Measurements from ENCODE around the gene PPP1R12B.
"Not testable (repeated sequence)": the region's sequence is repeated elsewhere in the genome, so short reads cannot be mapped to it uniquely, and the experiment has no call there.

PPP1R12B gene

GRCh38 chr1:202501281-202501680 lies 152.8 kb downstream of the PPP1R12B start:
- H3K27me3 ChIP-seq (replicated peaks) = no peaks in the 10 kb centered on the region
- H3K36me3 ChIP-seq (replicated peaks) = no peaks in the 10 kb centered on the region
- H3K4me3 ChIP-seq (ENCODE audit: low read depth, low read length) = no peak overlapping the region
- in situ Hi-C loops (cut with HindIII; ENCODE audit: low pct_ligation_motif_present, low sequenced_read_pairs) = no loop called here
- peak; percentile 34 for DNase-seq
- TF ChIP-seq, protein P1, sequence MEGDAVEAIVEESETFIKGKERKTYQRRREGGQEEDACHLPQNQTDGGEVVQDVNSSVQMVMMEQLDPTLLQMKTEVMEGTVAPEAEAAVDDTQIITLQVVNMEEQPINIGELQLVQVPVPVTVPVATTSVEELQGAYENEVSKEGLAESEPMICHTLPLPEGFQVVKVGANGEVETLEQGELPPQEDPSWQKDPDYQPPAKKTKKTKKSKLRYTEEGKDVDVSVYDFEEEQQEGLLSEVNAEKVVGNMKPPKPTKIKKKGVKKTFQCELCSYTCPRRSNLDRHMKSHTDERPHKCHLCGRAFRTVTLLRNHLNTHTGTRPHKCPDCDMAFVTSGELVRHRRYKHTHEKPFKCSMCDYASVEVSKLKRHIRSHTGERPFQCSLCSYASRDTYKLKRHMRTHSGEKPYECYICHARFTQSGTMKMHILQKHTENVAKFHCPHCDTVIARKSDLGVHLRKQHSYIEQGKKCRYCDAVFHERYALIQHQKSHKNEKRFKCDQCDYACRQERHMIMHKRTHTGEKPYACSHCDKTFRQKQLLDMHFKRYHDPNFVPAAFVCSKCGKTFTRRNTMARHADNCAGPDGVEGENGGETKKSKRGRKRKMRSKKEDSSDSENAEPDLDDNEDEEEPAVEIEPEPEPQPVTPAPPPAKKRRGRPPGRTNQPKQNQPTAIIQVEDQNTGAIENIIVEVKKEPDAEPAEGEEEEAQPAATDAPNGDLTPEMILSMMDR (IDR thresholded peaks at IDR 0.05; ENCODE audit: low read depth, low read length, missing control alignments) = peak; percentile 44
- H3K27ac ChIP-seq = no peak overlapping the region

GRCh38 chr1:202505356-202505755 lies 156.9 kb downstream of the PPP1R12B start:
- no peaks in the 10 kb centered on the region for H3K36me3 ChIP-seq (replicated peaks)
- TF ChIP-seq, protein P1 (IDR thresholded peaks at IDR 0.05; ENCODE audit: low read depth, low read length, missing control alignments) = no peak
- in situ Hi-C loops (cut with HindIII; ENCODE audit: low pct_ligation_motif_present, low sequenced_read_pairs) = no loop called here

DNA sequence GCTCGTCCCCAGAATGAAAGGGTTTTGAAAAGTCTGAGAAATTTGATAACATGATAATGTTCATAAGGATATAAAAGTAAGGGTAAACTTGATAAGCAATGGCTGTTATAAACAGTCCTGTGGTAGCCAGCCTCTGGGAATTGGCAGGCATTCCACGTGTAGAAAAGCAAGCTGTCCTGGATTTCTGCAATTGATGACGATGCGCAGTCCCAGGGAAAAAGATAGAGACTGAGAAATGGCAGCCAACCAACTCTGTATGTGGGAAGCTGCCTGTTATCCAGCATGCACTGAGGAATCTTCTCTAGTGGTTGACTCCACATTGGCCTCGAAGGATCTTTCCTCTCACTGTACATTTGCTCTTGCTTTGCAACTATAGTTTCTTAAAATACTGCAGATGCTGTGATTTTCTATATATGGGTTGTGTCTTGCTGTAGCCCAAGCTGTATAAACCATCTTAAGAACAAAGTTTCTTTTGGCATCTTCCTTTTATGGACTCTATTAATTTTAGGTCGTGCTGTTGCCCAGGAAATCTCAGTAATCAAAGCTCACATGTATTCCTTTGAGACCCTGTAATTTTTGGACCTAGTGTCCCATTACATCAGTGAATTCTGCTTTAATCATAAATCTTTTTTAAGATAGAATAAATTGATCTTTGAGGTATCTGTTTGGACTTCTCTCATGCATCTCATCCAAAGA lies 157.5 kb downstream of the PPP1R12B start:
- H3K36me3 ChIP-seq (replicated peaks); in situ Hi-C loops (cut with HindIII; ENCODE audit: low pct_ligation_motif_present, low sequenced_read_pairs); H3K4me3 ChIP-seq (ENCODE audit: low read depth, low read length); H3K27me3 ChIP-seq (replicated peaks): not testable (repeated sequence)
- H3K27ac ChIP-seq = peak overlapping the region; percentile 80
- peak; percentile 71 for DNase-seq

More at GRCh38 chr1:202505356-202505755, 156.9 kb downstream of the PPP1R12B start:
- DNase-seq = peak; percentile 67
- H3K27ac ChIP-seq = peak overlapping the region; percentile 80
- H3K27me3 ChIP-seq (replicated peaks) = no peaks in the 10 kb centered on the region
- H3K4me3 ChIP-seq (ENCODE audit: low read depth, low read length) = no peak overlapping the region

DNA sequence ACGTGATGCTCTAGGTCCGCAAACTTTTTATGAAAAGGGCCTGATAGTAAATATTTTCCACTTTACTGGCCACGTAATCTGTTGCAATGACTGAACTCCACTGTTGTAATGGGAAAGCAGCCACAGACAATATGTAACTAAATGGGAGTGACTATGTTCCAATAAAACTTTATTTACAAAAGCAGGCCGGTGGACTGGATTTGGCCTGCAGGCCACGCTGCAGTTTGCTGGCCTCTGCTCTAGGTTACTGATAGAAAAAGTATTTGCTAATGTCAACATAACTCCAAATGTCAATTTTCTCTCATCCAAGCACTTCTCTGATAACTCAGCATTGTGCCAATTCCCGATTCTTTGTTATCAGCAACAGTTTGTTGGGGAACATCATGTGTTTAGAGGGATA lies 160.4 kb downstream of the PPP1R12B start:
- H3K27ac ChIP-seq; H3K36me3 ChIP-seq (replicated peaks); H3K4me3 ChIP-seq (ENCODE audit: low read depth, low read length); DNase-seq; H3K27me3 ChIP-seq (replicated peaks); in situ Hi-C loops (cut with HindIII; ENCODE audit: low pct_ligation_motif_present, low sequenced_read_pairs): not testable (repeated sequence)

DNA sequence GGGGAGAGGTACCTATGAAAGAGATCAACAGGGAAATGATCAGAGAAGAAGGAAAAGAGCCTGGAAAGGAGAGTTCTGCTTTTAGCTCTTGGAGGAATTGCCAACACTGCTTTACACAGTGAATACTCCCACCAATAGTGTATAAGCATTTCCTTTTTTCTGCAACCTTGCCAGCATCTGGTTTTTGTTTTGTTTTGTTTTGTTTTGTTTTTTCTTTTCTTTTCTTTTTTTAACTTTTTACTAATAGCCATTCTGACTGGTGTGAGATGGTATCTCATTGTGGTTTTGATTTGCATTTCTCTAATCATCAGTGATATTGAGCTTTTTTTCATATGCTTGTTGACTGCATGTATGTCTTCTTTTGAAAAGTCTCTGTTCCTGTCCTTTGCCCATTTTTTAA lies 165.4 kb downstream of the PPP1R12B start:
- H3K27ac ChIP-seq; in situ Hi-C loops (cut with HindIII; ENCODE audit: low pct_ligation_motif_present, low sequenced_read_pairs); H3K27me3 ChIP-seq (replicated peaks); H3K4me3 ChIP-seq (ENCODE audit: low read depth, low read length); H3K36me3 ChIP-seq (replicated peaks); DNase-seq: not testable (repeated sequence)

GRCh38 chr1:202516434-202516877 lies 168.0 kb downstream of the PPP1R12B start:
- H3K27me3 ChIP-seq (replicated peaks) = no peaks in the 10 kb centered on the region
- no peaks in the 10 kb centered on the region for H3K36me3 ChIP-seq (replicated peaks)
- no peak overlapping the region for H3K27ac ChIP-seq
- in situ Hi-C loops (cut with HindIII; ENCODE audit: low pct_ligation_motif_present, low sequenced_read_pairs) = no loop called here
- DNase-seq = no peak
- TF ChIP-seq, protein P1 (IDR thresholded peaks at IDR 0.05; ENCODE audit: low read depth, low read length, missing control alignments) = no peak
- no peak overlapping the region for H3K4me3 ChIP-seq (ENCODE audit: low read depth, low read length)

- H3K27ac ChIP-seq; H3K4me3 ChIP-seq (ENCODE audit: low read depth, low read length); in situ Hi-C loops (cut with HindIII; ENCODE audit: low pct_ligation_motif_present, low sequenced_read_pairs); H3K27me3 ChIP-seq (replicated peaks); H3K36me3 ChIP-seq (replicated peaks); DNase-seq: not testable (repeated sequence)
Measured at GRCh38 chr1:202517146-202517545, 168.6 kb downstream of the PPP1R12B start.

GRCh38 chr1:202518180-202518579 lies 169.7 kb downstream of the PPP1R12B start:
- DNase-seq; in situ Hi-C loops (cut with HindIII; ENCODE audit: low pct_ligation_motif_present, low sequenced_read_pairs); H3K27ac ChIP-seq; H3K36me3 ChIP-seq (replicated peaks); H3K4me3 ChIP-seq (ENCODE audit: low read depth, low read length); H3K27me3 ChIP-seq (replicated peaks): not testable (repeated sequence)

DNA sequence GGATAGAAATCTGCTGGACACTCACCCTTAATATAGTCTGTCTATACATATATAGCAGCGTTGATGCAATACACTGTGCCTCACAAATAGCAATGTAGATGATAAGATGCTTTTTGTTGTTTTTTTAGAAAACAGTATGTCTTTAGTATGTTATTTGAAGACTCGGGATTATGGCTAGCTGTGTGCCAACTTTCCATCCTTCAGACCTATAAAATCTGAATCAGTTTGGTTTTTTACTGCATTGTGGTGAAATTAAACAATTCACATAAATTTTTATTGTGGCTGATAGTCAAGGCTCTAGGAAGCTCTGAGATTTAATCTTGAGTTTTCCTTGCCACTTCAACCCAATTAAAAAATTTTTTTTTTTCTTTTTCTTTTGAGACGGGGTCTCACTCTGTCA lies 170.4 kb downstream of the PPP1R12B start:
- H3K36me3 ChIP-seq (replicated peaks); DNase-seq; H3K4me3 ChIP-seq (ENCODE audit: low read depth, low read length); H3K27ac ChIP-seq; in situ Hi-C loops (cut with HindIII; ENCODE audit: low pct_ligation_motif_present, low sequenced_read_pairs); H3K27me3 ChIP-seq (replicated peaks): not testable (repeated sequence)

DNA sequence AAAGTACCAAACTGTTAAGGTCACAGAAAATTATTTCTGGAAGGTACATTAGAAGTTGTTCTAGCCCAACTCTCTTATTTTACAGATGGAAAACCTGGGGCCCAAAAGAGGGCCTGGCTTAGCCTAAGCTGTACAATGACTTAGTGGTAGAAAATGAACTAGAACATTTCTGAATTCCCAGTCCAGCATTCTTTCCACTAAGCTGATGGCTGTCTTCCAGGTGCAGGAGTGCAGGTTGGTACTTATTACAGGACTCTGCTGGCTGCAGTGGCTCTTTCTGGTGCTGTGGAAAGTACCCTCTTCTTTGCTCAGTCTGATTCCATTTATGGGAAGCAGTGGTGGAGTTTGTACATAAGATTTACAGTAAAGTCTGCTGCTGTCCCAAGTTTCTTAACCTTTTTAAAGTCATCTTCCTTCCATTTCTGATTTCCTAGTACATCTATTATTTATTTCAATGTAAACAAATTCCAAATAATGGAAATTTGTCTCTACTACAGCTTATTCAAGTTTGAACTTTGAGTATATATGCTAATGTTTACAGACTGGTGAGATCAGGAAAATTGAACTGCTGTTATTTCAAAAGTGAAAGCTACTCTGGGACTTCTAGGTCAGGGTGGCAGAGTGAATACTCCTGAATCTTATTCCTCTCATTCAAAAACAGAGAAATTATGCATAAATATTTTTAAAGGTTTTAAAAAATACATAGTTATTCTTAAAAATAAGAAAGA lies 171.8 kb downstream of the PPP1R12B start:
- H3K36me3 ChIP-seq (replicated peaks); H3K4me3 ChIP-seq (ENCODE audit: low read depth, low read length); DNase-seq; H3K27ac ChIP-seq; H3K27me3 ChIP-seq (replicated peaks); in situ Hi-C loops (cut with HindIII; ENCODE audit: low pct_ligation_motif_present, low sequenced_read_pairs): not testable (repeated sequence)

- in situ Hi-C loops (cut with HindIII; ENCODE audit: low pct_ligation_motif_present, low sequenced_read_pairs); H3K27ac ChIP-seq; H3K36me3 ChIP-seq (replicated peaks); DNase-seq; H3K4me3 ChIP-seq (ENCODE audit: low read depth, low read length); H3K27me3 ChIP-seq (replicated peaks): not testable (repeated sequence)
Measured at GRCh38 chr1:202520857-202521216, 172.3 kb downstream of the PPP1R12B start.
